ENCODE data around the gene ADAMTSL3.

- TF ChIP-seq CTCF (IDR thresholded peaks at IDR 0.05) (no peak), POLR2A (IDR thresholded peaks at IDR 0.05) (no peak)
Observed at GRCh38 chr15:83713242-83713641, 59.3 kb downstream of the ADAMTSL3 start.
